K562 (cell line): ENCODE results near the gene NUP155. TPM values are rescaled to one million over a fixed set of nuclear protein-coding genes. Genes with fewer than 3 reads are reported as not detected.

Experiments used
- ATAC-seq: fragments of 200-7000 bp; cut with Tn5 transposase; 3 replicates; pipeline ENCODE4 v1.9.1; 2020; ENCODE audit warnings: moderate library complexity
- BruUV-seq: library from RNA; stranded (reverse); fragments of 400-500 nt; replicated peaks from 2 replicates; lab custom pipeline; 2021; lab: Mats Ljungman, UMichigan
- CTCF ChIA-PET: fragments of 300-600 bp; formaldehyde crosslinking; extraction: SDS; loops from one replicate; lab custom pipeline; 2021; ENCODE audit warnings: low intra/inter-chr PET ratio; lab: Yijun Ruan, JAX
- POLR2A ChIA-PET: fragments of 300-600, 350-650 bp; sonication (Branson Sonifier 250); formaldehyde crosslinking; extraction: SDS; loops from one replicate; lab custom pipeline; 2021; ENCODE audit warnings: antibody characterized with exemption, inconsistent platforms; lab: Yijun Ruan, JAX
- DNase-seq, 4 experiments: peaks; one replicate each; pipeline versions ENCODE4 v3.0.0 to v3.0.0-alpha.2; 2011 to 2018; ENCODE audit warnings: low spot score in 3 of 4, mixed read lengths in 3 of 4; ENCODE audit errors: extremely low read depth in 1 of 4
- FAIRE-seq: peaks from 2 replicates; lab custom pipeline; 2011; peaks lifted over from hg19 to GRCh38; lab: Jason Lieb, UNC
- H2AFZ ChIP-seq: 2 replicates; pipeline ENCODE4 v1.6.0; 2011; ENCODE audit warnings: low read depth, low read length, control low read depth, inconsistent platforms
- H3K27ac ChIP-seq: fragments of 200-600 bp; 3 replicates; pipeline ENCODE4 v1.8.0; 2011; ENCODE audit warnings: low read depth, mild to moderate bottlenecking, control low read depth, inconsistent platforms, low read length, moderate library complexity, mixed read lengths; ENCODE audit errors: extremely low read depth
- H3K27me3 ChIP-seq, 2 experiments: fragments of 300-600 bp in 1 of 2; 2 replicates in 1 of 2; 3 replicates in 1 of 2; pipeline versions ENCODE4 v1.6.0 to v1.8.0; 2011; ENCODE audit warnings: inconsistent platforms in 2 of 2, low read length in 2 of 2, mild to moderate bottlenecking in 1 of 2, mixed read lengths in 1 of 2, moderate library complexity in 1 of 2; ENCODE audit not compliant: control insufficient read depth in 2 of 2, insufficient read depth in 2 of 2
- H3K36me3 ChIP-seq: fragments of 300-600 bp; 3 replicates; pipeline ENCODE4 v1.8.0; 2011; ENCODE audit warnings: mild to moderate bottlenecking, low read length, inconsistent platforms; ENCODE audit not compliant: control insufficient read depth, insufficient read depth
- H3K4me1 ChIP-seq, 2 experiments: fragments of 200-600 bp in 1 of 2; replicated peaks in 1 of 2; 2 replicates in 1 of 2; 3 replicates in 1 of 2; pipeline versions ENCODE4 v1.5.1 to v1.8.0; 2011; ENCODE audit warnings: inconsistent platforms in 2 of 2, low read length in 2 of 2, mild to moderate bottlenecking in 1 of 2, mixed read lengths in 1 of 2, moderate library complexity in 1 of 2; ENCODE audit not compliant: control insufficient read depth in 2 of 2, insufficient read depth in 2 of 2
- H3K4me2 ChIP-seq: 2 replicates; pipeline ENCODE4 v1.6.1; 2011; ENCODE audit warnings: low read length, control low read depth, inconsistent platforms, mixed read lengths; ENCODE audit not compliant: insufficient read depth
- H3K4me3 ChIP-seq: fragments of 200-600 bp; sonication (generic), shearing (Covaris generic); 2 replicates; pipeline ENCODE4 v1.5.1; 2016; ENCODE audit warnings: control low read depth, inconsistent platforms
- H3K79me2 ChIP-seq: fragments of 200-600 bp; 3 replicates; pipeline ENCODE4 v1.8.0; 2011; ENCODE audit warnings: low read length, inconsistent platforms; ENCODE audit not compliant: control insufficient read depth, insufficient read depth
- H3K9ac ChIP-seq, 2 experiments: 2 replicates each; pipeline versions ENCODE4 v1.6.0 to v1.6.1; 2011; ENCODE audit warnings: low read depth in 2 of 2, low read length in 2 of 2, control low read depth in 1 of 2, inconsistent platforms in 1 of 2, mild to moderate bottlenecking in 1 of 2, mixed read lengths in 1 of 2; ENCODE audit not compliant: insufficient read depth in 1 of 2
- H3K9me1 ChIP-seq: one replicate; pipeline ENCODE4 v1.6.0; 2011; ENCODE audit warnings: inconsistent platforms, mild to moderate bottlenecking, low read length, moderate library complexity; ENCODE audit not compliant: control insufficient read depth, insufficient read depth
- H3K9me3 ChIP-seq: replicated peaks from 2 replicates; pipeline ENCODE4 v1.5.1; 2011; ENCODE audit warnings: low read depth, low read length, inconsistent platforms; ENCODE audit not compliant: control insufficient read depth, insufficient read depth
- H4K20me1 ChIP-seq: replicated peaks from 2 replicates; pipeline ENCODE4 v1.6.1; 2011; ENCODE audit warnings: low read length, inconsistent platforms, mixed read lengths; ENCODE audit not compliant: control insufficient read depth, insufficient read depth
- BHLHE40 ChIP-seq: IDR thresholded peaks from 2 replicates; pipeline ENCODE4 v1.6.1; 2011; ENCODE audit warnings: low read length, improper control_type of control experiment
- PHF20 ChIP-seq: fragments of 450-650 bp; IDR thresholded peaks from 2 replicates; pipeline ENCODE4 v1.6.1; 2018; ENCODE audit not compliant: partially characterized antibody
- ZNF561 ChIP-seq: fragments of 450-650 bp; formaldehyde crosslinking; conservative IDR thresholded peaks from 2 replicates; pipeline ENCODE4 v1.4.0; 2020; ENCODE audit warnings: mild to moderate bottlenecking, moderate library complexity
- ZNF586 ChIP-seq: fragments of 450-650 bp; formaldehyde crosslinking; conservative IDR thresholded peaks from 2 replicates; pipeline ENCODE4 v1.4.0; 2020; ENCODE audit warnings: mild to moderate bottlenecking, moderate library complexity
- ZSCAN29 ChIP-seq: fragments of 450-650 bp; IDR thresholded peaks from 2 replicates; pipeline ENCODE4 v1.6.1; 2017
- WGBS: fragments of 100-300 bp; shearing (Covaris generic); methylation state at CpG from one replicate; pipeline ENCODE4 v1.1.6; 2016; ENCODE audit warnings: low coverage, mixed read lengths; ENCODE audit not compliant: insufficient coverage; ENCODE audit errors: missing lambda C conversion rate; 5-methylcytosine and 5-hydroxymethylcytosine counted together
- in situ Hi-C: fragments of 300-500 bp; cut with MboI; formaldehyde crosslinking; loops from 4 replicates; pipeline ENCODE4 v1.15.0; 2018; ENCODE audit warnings: inconsistent platforms, mixed read lengths
- intact Hi-C: fragments of 100-400 bp; cut with micrococcal nuclease; formaldehyde crosslinking; loops from 2 replicates; pipeline ENCODE4 v1.14.2; 2022
- polyA plus RNA-seq, 8 experiments: library from polyadenylated mRNA; depleted of rRNA in 4 of 8; stranded (reverse) in 5 of 8; unstranded in 3 of 8; fragments of >200 nt; fragmentation: Nextera tagmentation in 2 of 8; fragmentation: Illumina TruSeq in 1 of 8; extraction: Ambion mirVana in 2 of 8; extraction: Trizol in 1 of 8; gene quantifications; 2 replicates each; pipeline versions ENCODE4 v1.2.1 to v1.2.3, GENCODE V29; 2011 to 2014; ENCODE audit warnings: inconsistent platforms in 1 of 8, missing spikeins in 1 of 8
- total RNA-seq, 7 experiments: library from RNA; depleted of rRNA in 6 of 7; stranded (reverse); fragments of >200 nt in 6 of 7; fragmentation: Illumina TruSeq in 2 of 7; extraction: Trizol in 2 of 7; gene quantifications; 2 replicates each; pipeline versions ENCODE4 v1.2.1 to v1.2.3, GENCODE V29; 2011 to 2021; ENCODE audit warnings: low replicate concordance in 1 of 7
- TF ChIP-seq, protein P1 (sequence below), 2 experiments: IDR thresholded peaks; 2 replicates each; pipeline ENCODE4 v1.6.1; 2012; ENCODE audit warnings: improper control_type of control experiment in 2 of 2, low read depth in 2 of 2, low read length in 2 of 2, borderline replicate concordance in 1 of 2

NUP155 gene
- total and polyA plus RNA-seq, 9 of the 15 experiments (the other 6 are each of a cell fraction or from before 2014, with no cell fraction given), result 39.3 to 130 (median 77.0) TPM

DNA sequence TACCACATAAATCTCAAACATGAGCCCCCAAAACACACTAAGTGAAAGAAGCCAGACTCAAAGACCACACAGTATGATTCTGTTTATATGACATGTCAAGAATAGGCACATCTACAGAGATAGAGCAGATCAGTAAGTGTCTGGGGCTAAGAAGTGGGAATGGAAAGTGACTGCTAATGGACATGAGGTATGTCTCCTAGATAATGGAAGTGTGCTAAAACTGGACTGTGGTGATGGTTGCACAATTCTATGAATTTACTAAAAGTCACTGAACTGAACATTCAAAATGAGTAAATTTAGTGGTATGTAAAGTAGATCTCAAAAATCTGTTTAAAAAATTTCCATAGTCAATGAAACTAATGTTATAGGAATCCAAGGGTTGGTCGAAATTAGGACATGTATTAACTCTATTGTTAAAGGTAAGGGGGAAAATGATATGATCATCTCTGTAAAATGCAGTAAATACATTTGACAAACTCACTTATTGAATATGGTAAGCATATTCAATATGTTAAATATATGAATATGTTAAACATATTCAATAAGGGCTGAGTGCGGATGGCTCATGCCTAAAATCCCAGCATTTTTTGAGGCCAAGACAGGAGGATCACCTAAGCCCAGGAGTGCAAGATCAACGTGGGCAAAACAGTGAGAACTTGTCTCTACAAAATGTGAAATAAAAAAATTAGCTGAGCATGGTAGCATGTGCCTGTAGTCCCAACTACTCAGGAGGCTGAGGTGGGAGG is 51.7 kb downstream of the NUP155 start:
- Histone ChIP-seq H3K79me2 (no peaks in the 10 kb centered on the region), H3K9me3 (no peaks in the 10 kb centered on the region), H3K27me3 (no peaks in the 10 kb centered on the region), H4K20me1 (no peaks in the 10 kb centered on the region), H3K9ac (no peak overlapping the region), H3K4me1 (no peaks in the 10 kb centered on the region), H3K4me2 (no peak overlapping the region), H3K4me3 (no peak overlapping the region), H3K27ac (no peak overlapping the region), H3K9me1 (no peaks in the 10 kb centered on the region), H3K36me3 (peaks cover 88% of the 10 kb centered on the region), H2AFZ (no peak overlapping the region)
- POLR2A ChIA-PET, result interaction anchor here (1.8 kb wide), 1 partner anchor 52 kb away, joined by 4 read pairs; the partner anchor contains the start of gene NUP155
- BruUV-seq, result no TSS peak
- no peak for ATAC-seq
- no peak for DNase-seq
- CTCF ChIA-PET, result no interaction called here
- 96% methylated on average over 3 of the region's 3 CpGs for WGBS
- no peak for FAIRE-seq
- intact Hi-C loops (no loop called here), in situ Hi-C loops (no loop called here)
- TF ChIP-seq ZSCAN29, result no peak
- no peak for TF ChIP-seq BHLHE40
- no peak for TF ChIP-seq ZNF561 (CRISPR knock-in tag)
- no peak for TF ChIP-seq PHF20
- TF ChIP-seq ZNF586 (CRISPR knock-in tag), result no peak

GRCh38 chr5:37316027-37316426 is 54.9 kb downstream of the NUP155 start:
- Histone ChIP-seq H3K36me3 (peaks cover 92% of the 10 kb centered on the region), H3K4me2 (no peak overlapping the region), H3K9me1 (no peaks in the 10 kb centered on the region), H3K27me3 (no peaks in the 10 kb centered on the region), H3K79me2 (no peaks in the 10 kb centered on the region), H2AFZ (no peak overlapping the region), H3K4me3 (no peak overlapping the region), H3K4me1 (no peaks in the 10 kb centered on the region), H4K20me1 (no peaks in the 10 kb centered on the region), H3K9ac (no peak overlapping the region), H3K9me3 (no peaks in the 10 kb centered on the region), H3K27ac (no peak overlapping the region)
- no peak for ATAC-seq
- POLR2A ChIA-PET, result interaction anchor here (0.7 kb wide), 1 partner anchor 9 kb away, joined by 3 read pairs; no protein-coding TSS in a partner anchor
- FAIRE-seq, result no peak
- BruUV-seq, result no TSS peak
- CTCF ChIA-PET, result no interaction called here
- 96% methylated on average over 4 of the region's 4 CpGs for WGBS
- in situ Hi-C loops, result no loop called here
- DNase-seq, result no peak
- intact Hi-C loops, result no loop called here
- TF ChIP-seq, protein P1, sequence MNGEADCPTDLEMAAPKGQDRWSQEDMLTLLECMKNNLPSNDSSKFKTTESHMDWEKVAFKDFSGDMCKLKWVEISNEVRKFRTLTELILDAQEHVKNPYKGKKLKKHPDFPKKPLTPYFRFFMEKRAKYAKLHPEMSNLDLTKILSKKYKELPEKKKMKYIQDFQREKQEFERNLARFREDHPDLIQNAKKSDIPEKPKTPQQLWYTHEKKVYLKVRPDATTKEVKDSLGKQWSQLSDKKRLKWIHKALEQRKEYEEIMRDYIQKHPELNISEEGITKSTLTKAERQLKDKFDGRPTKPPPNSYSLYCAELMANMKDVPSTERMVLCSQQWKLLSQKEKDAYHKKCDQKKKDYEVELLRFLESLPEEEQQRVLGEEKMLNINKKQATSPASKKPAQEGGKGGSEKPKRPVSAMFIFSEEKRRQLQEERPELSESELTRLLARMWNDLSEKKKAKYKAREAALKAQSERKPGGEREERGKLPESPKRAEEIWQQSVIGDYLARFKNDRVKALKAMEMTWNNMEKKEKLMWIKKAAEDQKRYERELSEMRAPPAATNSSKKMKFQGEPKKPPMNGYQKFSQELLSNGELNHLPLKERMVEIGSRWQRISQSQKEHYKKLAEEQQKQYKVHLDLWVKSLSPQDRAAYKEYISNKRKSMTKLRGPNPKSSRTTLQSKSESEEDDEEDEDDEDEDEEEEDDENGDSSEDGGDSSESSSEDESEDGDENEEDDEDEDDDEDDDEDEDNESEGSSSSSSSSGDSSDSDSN (IDR thresholded peaks at IDR 0.05; ENCODE audit: borderline replicate concordance in 1 of 2, low read depth in 2 of 2, low read length in 2 of 2), result no peak
